Astrocyte of the hippocampus (primary cell): Measurements from ENCODE around the gene LRRK1.

Source experiments
- DNase-seq: peaks from one replicate; pipeline ENCODE4 v3.0.0; 2011; ENCODE audit warnings: low read depth, low spot score

LRRK1 gene

GRCh38 chr15:101022876-101023275 lies 103.7 kb downstream of the LRRK1 start:
- DNase-seq = no peak

- DNase-seq = no peak
Measured at GRCh38 chr15:101023501-101024072, 104.4 kb downstream of the LRRK1 start.

GRCh38 chr15:101024073-101024695 lies 105.0 kb downstream of the LRRK1 start:
- DNase-seq = peak; percentile 46

- no peak for DNase-seq
Measured at GRCh38 chr15:101024706-101025500, 105.7 kb downstream of the LRRK1 start.

- DNase-seq = no peak
Measured at GRCh38 chr15:101025501-101025885, 106.3 kb downstream of the LRRK1 start.

GRCh38 chr15:101025896-101026631 lies 106.9 kb downstream of the LRRK1 start:
- no peak for DNase-seq

- no peak for DNase-seq
Measured at GRCh38 chr15:101026656-101027272, 107.6 kb downstream of the LRRK1 start.

- DNase-seq = no peak
Measured at GRCh38 chr15:101027273-101027901, 108.2 kb downstream of the LRRK1 start.

GRCh38 chr15:101027920-101028319 lies 108.8 kb downstream of the LRRK1 start:
- DNase-seq = no peak

GRCh38 chr15:101028321-101028720 lies 109.2 kb downstream of the LRRK1 start:
- no peak for DNase-seq

- DNase-seq = no peak
Measured at GRCh38 chr15:101028772-101029438, 109.7 kb downstream of the LRRK1 start.

GRCh38 chr15:101029971-101030661 lies 111.0 kb downstream of the LRRK1 start:
- DNase-seq = no peak

GRCh38 chr15:101031213-101031612 lies 112.1 kb downstream of the LRRK1 start:
- DNase-seq = peak; percentile 44

- DNase-seq = no peak
Measured at GRCh38 chr15:101033801-101034200, 114.6 kb downstream of the LRRK1 start.

- no peak for DNase-seq
Measured at GRCh38 chr15:101035611-101036010, 116.5 kb downstream of the LRRK1 start.

- DNase-seq = no peak
Measured at GRCh38 chr15:101036189-101036588, 117.0 kb downstream of the LRRK1 start.

GRCh38 chr15:101037090-101037830 lies 118.1 kb downstream of the LRRK1 start:
- no peak for DNase-seq

- no peak for DNase-seq
Measured at GRCh38 chr15:101038327-101039003, 119.3 kb downstream of the LRRK1 start.

GRCh38 chr15:101039461-101039860 lies 120.3 kb downstream of the LRRK1 start:
- no peak for DNase-seq
